Left forelimb (tissue), 1 donor: ENCODE measurements around the gene CDH13.

Experiments used
- DNase-seq: peaks from one replicate; pipeline ENCODE4 v3.0.0-alpha.2; 2018; ENCODE audit warnings: low spot score

Gene CDH13

GRCh38 chr16:82651921-82652601 is 25.3 kb downstream of the CDH13 start:
- DNase-seq, result no peak

- DNase-seq, result no peak
Observed at GRCh38 chr16:82652826-82653225, 26.1 kb downstream of the CDH13 start.

- DNase-seq, result no peak
Observed at GRCh38 chr16:82653550-82654511, 27.1 kb downstream of the CDH13 start.

GRCh38 chr16:82655072-82655714 is 28.4 kb downstream of the CDH13 start:
- DNase-seq, result no peak

- DNase-seq, result no peak
Observed at GRCh38 chr16:82655720-82656490, 29.1 kb downstream of the CDH13 start.

- no peak for DNase-seq
Observed at GRCh38 chr16:82657239-82657638, 30.5 kb downstream of the CDH13 start.

- no peak for DNase-seq
Observed at GRCh38 chr16:82657786-82658185, 31.0 kb downstream of the CDH13 start.

GRCh38 chr16:82658796-82659195 is 32.0 kb downstream of the CDH13 start:
- no peak for DNase-seq

- peak; percentile 69 for DNase-seq
Observed at GRCh38 chr16:82660075-82660645, 33.4 kb downstream of the CDH13 start.

GRCh38 chr16:82660966-82661365 is 34.2 kb downstream of the CDH13 start:
- no peak for DNase-seq

- no peak for DNase-seq
Observed at GRCh38 chr16:82664181-82664580, 37.4 kb downstream of the CDH13 start.

GRCh38 chr16:82665025-82665424 is 38.3 kb downstream of the CDH13 start:
- DNase-seq, result no peak

GRCh38 chr16:82667437-82667836 is 40.7 kb downstream of the CDH13 start:
- DNase-seq, result no peak

- DNase-seq, result no peak
Observed at GRCh38 chr16:82668094-82668493, 41.3 kb downstream of the CDH13 start.

- DNase-seq, result no peak
Observed at GRCh38 chr16:82671741-82672140, 45.0 kb downstream of the CDH13 start.

- DNase-seq, result no peak
Observed at GRCh38 chr16:82672676-82673075, 45.9 kb downstream of the CDH13 start.

GRCh38 chr16:82675300-82675699 is 48.5 kb downstream of the CDH13 start:
- DNase-seq, result no peak

GRCh38 chr16:82681592-82681991 is 54.8 kb downstream of the CDH13 start:
- DNase-seq, result no peak

GRCh38 chr16:82682767-82683166 is 56.0 kb downstream of the CDH13 start:
- DNase-seq, result no peak

- DNase-seq, result no peak
Observed at GRCh38 chr16:82684256-82684655, 57.5 kb downstream of the CDH13 start.

- DNase-seq, result no peak
Observed at GRCh38 chr16:82685526-82685925, 58.8 kb downstream of the CDH13 start.
